HG03565 (cell line): ENCODE measurements around the gene KDR.

Experiments used
- ATAC-seq: cut with Tn5 transposase; IDR thresholded peaks from one replicate; pipeline ENCODE4 v1.9.1; 2021; ENCODE audit warnings: mild to moderate bottlenecking, moderate library complexity; ENCODE audit not compliant: unreplicated experiment

KDR gene

GRCh38 chr4:55124322-55125076, 896 bp downstream of the KDR start:
- no peak for ATAC-seq

GRCh38 chr4:55123791-55124190, 1.6 kb downstream of the KDR start:
- no peak for ATAC-seq

GRCh38 chr4:55122235-55122634, 3.2 kb downstream of the KDR start:
- ATAC-seq, result no peak

- no peak for ATAC-seq
Observed at GRCh38 chr4:55121246-55121645, 4.1 kb downstream of the KDR start.

GRCh38 chr4:55118397-55118796, 7.0 kb downstream of the KDR start:
- no peak for ATAC-seq

GRCh38 chr4:55117511-55117910, 7.9 kb downstream of the KDR start:
- ATAC-seq, result no peak

GRCh38 chr4:55116450-55116849, 8.9 kb downstream of the KDR start:
- no peak for ATAC-seq

GRCh38 chr4:55111601-55112000, 13.8 kb downstream of the KDR start:
- ATAC-seq, result no peak

- ATAC-seq, result no peak
Observed at GRCh38 chr4:55110131-55110530, 15.3 kb downstream of the KDR start.

GRCh38 chr4:55107054-55107453, 18.3 kb downstream of the KDR start:
- no peak for ATAC-seq

GRCh38 chr4:55103224-55103623, 22.2 kb downstream of the KDR start:
- no peak for ATAC-seq

GRCh38 chr4:55099816-55100215, 25.6 kb downstream of the KDR start:
- ATAC-seq, result no peak

- no peak for ATAC-seq
Observed at GRCh38 chr4:55098456-55099204, 26.8 kb downstream of the KDR start.

GRCh38 chr4:55096619-55097018, 28.8 kb downstream of the KDR start:
- no peak for ATAC-seq

- ATAC-seq, result no peak
Observed at GRCh38 chr4:55096045-55096444, 29.4 kb downstream of the KDR start.

GRCh38 chr4:55092504-55092903, 32.9 kb downstream of the KDR start:
- ATAC-seq, result no peak

GRCh38 chr4:55089916-55090315, 35.5 kb downstream of the KDR start:
- no peak for ATAC-seq

- ATAC-seq, result no peak
Observed at GRCh38 chr4:55087913-55088260, 37.5 kb downstream of the KDR start.

GRCh38 chr4:55087009-55087912, 38.1 kb downstream of the KDR start:
- no peak for ATAC-seq

- ATAC-seq, result no peak
Observed at GRCh38 chr4:55086578-55086977, 38.8 kb downstream of the KDR start.

- ATAC-seq, result no peak
Observed at GRCh38 chr4:55083735-55084134, 41.7 kb downstream of the KDR start.

GRCh38 chr4:55082756-55083155, 42.6 kb downstream of the KDR start:
- no peak for ATAC-seq
